Measurements from ENCODE around the gene PTPRH.
A peak's percentile ranks its signal among the peaks of the same experiment; 100 is the strongest.
"Not testable (repeated sequence)": the region's sequence is repeated elsewhere in the genome, so short reads cannot be mapped to it uniquely, and the experiment has no call there.

The PTPRH gene

DNA sequence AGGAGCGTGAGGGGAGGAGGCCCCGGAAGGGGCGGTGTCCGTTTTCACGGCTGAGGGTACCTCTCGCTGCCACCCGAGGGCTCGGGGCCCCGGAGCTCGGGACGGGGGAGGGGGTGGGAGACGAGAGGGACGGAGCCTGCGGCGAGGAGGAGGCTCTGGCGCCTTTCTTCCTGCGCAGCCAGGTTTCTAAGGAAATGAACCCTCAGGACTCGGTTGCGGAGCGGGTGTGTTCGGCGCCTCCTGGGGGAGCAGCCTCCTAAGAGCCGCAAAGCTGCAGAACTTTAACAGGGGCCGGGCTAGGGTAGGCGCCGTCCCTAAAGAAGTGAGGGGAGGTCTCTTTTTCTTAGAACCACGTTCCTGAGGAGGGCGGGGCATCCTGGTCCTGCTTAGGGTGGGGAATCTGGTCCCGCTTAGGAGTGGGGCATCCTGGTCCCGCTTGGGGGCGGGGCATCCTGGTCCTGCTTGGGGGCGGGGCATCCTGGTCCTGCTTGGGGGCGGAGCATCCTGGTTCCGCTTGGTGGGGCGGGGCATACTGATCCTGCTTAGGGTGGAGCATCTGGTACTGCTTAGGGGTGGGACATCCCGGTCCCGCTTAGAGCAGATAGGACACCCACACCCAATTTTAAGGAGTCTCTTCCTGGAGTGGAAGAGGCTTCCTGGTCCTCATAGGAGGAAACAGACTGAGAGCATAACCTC, 35.4 kb downstream of the PTPRH start:
- TF ChIP-seq, protein P1, sequence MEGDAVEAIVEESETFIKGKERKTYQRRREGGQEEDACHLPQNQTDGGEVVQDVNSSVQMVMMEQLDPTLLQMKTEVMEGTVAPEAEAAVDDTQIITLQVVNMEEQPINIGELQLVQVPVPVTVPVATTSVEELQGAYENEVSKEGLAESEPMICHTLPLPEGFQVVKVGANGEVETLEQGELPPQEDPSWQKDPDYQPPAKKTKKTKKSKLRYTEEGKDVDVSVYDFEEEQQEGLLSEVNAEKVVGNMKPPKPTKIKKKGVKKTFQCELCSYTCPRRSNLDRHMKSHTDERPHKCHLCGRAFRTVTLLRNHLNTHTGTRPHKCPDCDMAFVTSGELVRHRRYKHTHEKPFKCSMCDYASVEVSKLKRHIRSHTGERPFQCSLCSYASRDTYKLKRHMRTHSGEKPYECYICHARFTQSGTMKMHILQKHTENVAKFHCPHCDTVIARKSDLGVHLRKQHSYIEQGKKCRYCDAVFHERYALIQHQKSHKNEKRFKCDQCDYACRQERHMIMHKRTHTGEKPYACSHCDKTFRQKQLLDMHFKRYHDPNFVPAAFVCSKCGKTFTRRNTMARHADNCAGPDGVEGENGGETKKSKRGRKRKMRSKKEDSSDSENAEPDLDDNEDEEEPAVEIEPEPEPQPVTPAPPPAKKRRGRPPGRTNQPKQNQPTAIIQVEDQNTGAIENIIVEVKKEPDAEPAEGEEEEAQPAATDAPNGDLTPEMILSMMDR (IDR thresholded peaks at IDR 0.05; ENCODE audit: poor library complexity, severe bottlenecking) = no peak
- ATAC-seq (ENCODE audit: low read depth) = peak; percentile 78
- peak; percentile 89 for DNase-seq (ENCODE audit: low spot score)
- no peaks in the 10 kb centered on the region for H3K27me3 ChIP-seq (ENCODE audit: insufficient read depth, poor library complexity, severe bottlenecking)
- peak overlapping the region; percentile 78 for H3K27ac ChIP-seq (ENCODE audit: poor library complexity, severe bottlenecking)
- H3K4me1 ChIP-seq (ENCODE audit: insufficient read depth, poor library complexity, severe bottlenecking) = peaks cover 2% of the 10 kb centered on the region
- peak overlapping the region; percentile 39 for H3K4me3 ChIP-seq (ENCODE audit: severe bottlenecking)
- no peaks in the 10 kb centered on the region for H3K9me3 ChIP-seq (ENCODE audit: severe bottlenecking)
- no peaks in the 10 kb centered on the region for H3K36me3 ChIP-seq (ENCODE audit: low read depth)

DNA sequence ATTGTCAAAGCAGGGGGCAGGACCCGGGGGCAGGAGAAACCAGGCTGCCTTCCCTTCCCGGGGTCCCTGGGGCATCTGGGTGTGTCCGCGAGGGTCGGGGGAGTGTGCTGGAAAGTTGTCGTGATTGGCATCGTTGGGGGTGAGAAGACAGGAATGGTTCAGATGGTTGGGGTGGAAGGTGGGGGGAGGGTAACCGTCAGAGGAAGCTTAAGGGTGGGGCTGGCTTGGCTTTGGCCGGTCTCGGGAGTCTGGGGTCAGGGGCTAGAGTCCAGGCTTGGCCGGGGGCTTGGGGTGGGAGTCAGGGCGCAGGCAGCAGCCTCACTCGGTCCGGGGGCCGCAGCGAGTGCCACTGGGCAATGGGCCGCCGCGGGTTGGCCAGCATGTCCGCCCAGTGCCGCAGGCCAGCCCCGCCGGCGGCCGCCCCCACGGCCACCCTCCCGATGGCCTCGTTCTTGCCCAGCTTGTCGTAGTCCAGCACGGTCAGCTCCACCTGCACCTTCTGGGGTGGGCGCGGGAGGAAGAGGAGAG, 36.1 kb downstream of the PTPRH start:
- H3K36me3 ChIP-seq (ENCODE audit: low read depth) = no peaks in the 10 kb centered on the region
- ATAC-seq (ENCODE audit: low read depth) = peak; percentile 1; the same call in 2 of the 3 replicates
- no peak for DNase-seq (ENCODE audit: low spot score)
- no peaks in the 10 kb centered on the region for H3K9me3 ChIP-seq (ENCODE audit: severe bottlenecking)
- no peaks in the 10 kb centered on the region for H3K27me3 ChIP-seq (ENCODE audit: insufficient read depth, poor library complexity, severe bottlenecking)
- peak overlapping the region; percentile 78 for H3K27ac ChIP-seq (ENCODE audit: poor library complexity, severe bottlenecking)
- peaks cover 2% of the 10 kb centered on the region for H3K4me1 ChIP-seq (ENCODE audit: insufficient read depth, poor library complexity, severe bottlenecking)
- TF ChIP-seq, protein P1 (IDR thresholded peaks at IDR 0.05; ENCODE audit: poor library complexity, severe bottlenecking) = no peak
- H3K4me3 ChIP-seq (ENCODE audit: severe bottlenecking) = peak overlapping the region; percentile 39

DNA sequence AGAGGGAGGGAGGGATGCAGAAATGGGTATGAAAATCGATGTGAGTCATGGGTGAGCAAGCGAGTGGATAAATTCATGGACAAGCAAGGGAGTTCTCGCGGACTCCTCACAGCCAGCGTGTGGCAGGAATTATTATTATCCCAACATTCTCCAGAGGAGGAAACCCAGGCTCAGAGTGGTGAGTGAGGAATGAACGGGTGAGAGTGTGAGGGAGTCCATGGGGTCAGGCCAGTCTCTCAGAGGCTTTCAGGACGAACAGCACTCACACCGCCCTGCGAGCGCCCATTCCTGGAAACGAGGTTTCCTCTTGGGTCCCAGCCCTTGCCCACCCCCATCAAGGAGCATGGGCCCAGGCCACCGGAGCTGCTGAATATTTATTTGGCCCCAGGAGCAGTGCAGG, 36.6 kb downstream of the PTPRH start:
- Histone ChIP-seq H3K4me1 (ENCODE audit: insufficient read depth, poor library complexity, severe bottlenecking) (peaks cover 2% of the 10 kb centered on the region), H3K9me3 (ENCODE audit: severe bottlenecking) (no peaks in the 10 kb centered on the region), H3K36me3 (ENCODE audit: low read depth) (no peaks in the 10 kb centered on the region), H3K27me3 (ENCODE audit: insufficient read depth, poor library complexity, severe bottlenecking) (no peaks in the 10 kb centered on the region), H3K27ac (ENCODE audit: poor library complexity, severe bottlenecking) (peak overlapping the region; percentile 78), H3K4me3 (ENCODE audit: severe bottlenecking) (peak overlapping the region; percentile 39)
- TF ChIP-seq, protein P1 (IDR thresholded peaks at IDR 0.05; ENCODE audit: poor library complexity, severe bottlenecking) = no peak
- ATAC-seq (ENCODE audit: low read depth) = peak; percentile 40; the same call in 2 of the 3 replicates
- DNase-seq (ENCODE audit: low spot score) = no peak

DNA sequence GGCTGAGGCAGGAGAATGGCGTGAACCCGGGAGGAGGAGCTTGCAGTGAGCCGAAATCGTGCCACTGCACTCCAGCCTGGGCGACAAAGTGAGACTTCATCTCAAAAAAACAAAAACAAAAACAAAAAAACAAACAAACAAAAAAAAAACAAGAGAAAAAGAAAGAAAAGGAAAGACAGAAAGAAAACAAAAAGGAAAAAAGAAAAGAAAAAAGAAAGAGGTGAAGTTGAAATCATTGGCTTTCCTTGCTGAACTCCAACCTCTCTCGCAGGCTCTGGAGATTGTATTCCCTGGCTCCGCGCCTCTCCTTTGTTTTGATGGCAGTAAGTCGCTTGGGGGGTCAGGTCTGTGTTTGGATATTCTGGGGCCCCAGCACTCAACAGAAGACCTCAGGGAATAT, 37.0 kb downstream of the PTPRH start:
- not testable (repeated sequence) for ATAC-seq (ENCODE audit: low read depth); H3K4me1 ChIP-seq (ENCODE audit: insufficient read depth, poor library complexity, severe bottlenecking); DNase-seq (ENCODE audit: low spot score); H3K9me3 ChIP-seq (ENCODE audit: severe bottlenecking); H3K27me3 ChIP-seq (ENCODE audit: insufficient read depth, poor library complexity, severe bottlenecking); H3K36me3 ChIP-seq (ENCODE audit: low read depth)
- Histone ChIP-seq H3K4me3 (ENCODE audit: severe bottlenecking) (peak overlapping the region; percentile 39), H3K27ac (ENCODE audit: poor library complexity, severe bottlenecking) (peak overlapping the region; percentile 78)

DNA sequence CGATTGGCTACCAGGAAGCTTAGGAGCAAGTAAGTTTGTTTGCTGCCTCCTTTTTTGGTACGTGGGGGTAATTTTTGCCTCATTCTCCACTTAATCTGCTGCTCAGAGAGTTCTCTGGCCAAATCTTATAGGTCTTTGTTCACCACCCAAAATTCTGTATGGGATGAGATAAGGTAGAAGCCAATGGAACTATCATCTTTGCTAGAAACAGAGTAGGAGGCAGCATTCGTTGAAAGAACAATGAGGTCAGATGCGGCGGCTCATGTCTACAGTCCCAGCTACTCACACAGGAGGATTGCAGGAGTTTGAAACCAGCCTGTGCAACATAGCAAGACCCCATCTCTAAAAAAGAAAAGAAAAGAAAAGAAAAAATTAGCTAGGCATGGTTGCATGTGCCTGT, 37.9 kb downstream of the PTPRH start:
- no peak overlapping the region for H3K27ac ChIP-seq (ENCODE audit: poor library complexity, severe bottlenecking)
- DNase-seq (ENCODE audit: low spot score) (no peak), ATAC-seq (ENCODE audit: low read depth) (no peak)
- no peak overlapping the region for H3K4me3 ChIP-seq (ENCODE audit: severe bottlenecking)
- no peaks in the 10 kb centered on the region for H3K27me3 ChIP-seq (ENCODE audit: insufficient read depth, poor library complexity, severe bottlenecking)
- H3K9me3 ChIP-seq (ENCODE audit: severe bottlenecking) = no peaks in the 10 kb centered on the region
- peaks cover 2% of the 10 kb centered on the region for H3K4me1 ChIP-seq (ENCODE audit: insufficient read depth, poor library complexity, severe bottlenecking)
- no peaks in the 10 kb centered on the region for H3K36me3 ChIP-seq (ENCODE audit: low read depth)
- TF ChIP-seq, protein P1 (IDR thresholded peaks at IDR 0.05; ENCODE audit: poor library complexity, severe bottlenecking) = no peak

Data from RWPE2 (cell line).